H1 (cell line): ENCODE results near the gene DNMT3B. TPM values are rescaled to one million over a fixed set of nuclear protein-coding genes. Genes with fewer than 3 reads are reported as not detected.
A peak's percentile ranks its signal among the peaks of the same experiment; 100 is the strongest.

Source experiments
- CTCF ChIA-PET: fragments of 300-600 bp; sonication (Branson Sonifier 250); formaldehyde crosslinking; loops from one replicate; lab custom pipeline; 2021; ENCODE audit not compliant: partially characterized antibody; lab: Charles Lee
- POLR2A ChIA-PET: fragments of 300-600 bp; sonication (Branson Sonifier 250); formaldehyde crosslinking; loops from one replicate; lab custom pipeline; 2021; ENCODE audit warnings: inconsistent platforms; ENCODE audit not compliant: partially characterized antibody; lab: Charles Lee
- DNase-seq, 2 experiments: peaks; one replicate each; pipeline versions ENCODE4 v3.0.0 to v3.0.0-alpha.2; 2010 to 2022; ENCODE audit warnings: low spot score in 2 of 2, low read depth in 1 of 2, mixed read lengths in 1 of 2
- FAIRE-seq: peaks from 2 replicates; lab custom pipeline; 2011; peaks lifted over from hg19 to GRCh38; lab: Jason Lieb, UNC
- H2AFZ ChIP-seq: 2 replicates; pipeline ENCODE4 v1.8.1; 2012; ENCODE audit warnings: low read length, inconsistent platforms
- H2AK5ac ChIP-seq: 2 replicates; pipeline ENCODE4 v1.6.1; 2013; ENCODE audit warnings: low read depth, low read length
- H2BK120ac ChIP-seq: replicated peaks from 2 replicates; pipeline ENCODE3; 2013; ENCODE audit warnings: low read depth, low read length, inconsistent platforms
- H2BK12ac ChIP-seq: 2 replicates; pipeline ENCODE4 v1.6.1; 2013; ENCODE audit warnings: low read depth, low read length
- H2BK15ac ChIP-seq: 2 replicates; pipeline ENCODE4 v1.6.1; 2013; ENCODE audit warnings: low read length
- H2BK20ac ChIP-seq: 2 replicates; pipeline ENCODE4 v1.6.1; 2013; ENCODE audit warnings: low read length
- H2BK5ac ChIP-seq: 2 replicates; pipeline ENCODE4 v1.6.1; 2013; ENCODE audit warnings: low read depth, low read length
- H3K14ac ChIP-seq: 2 replicates; pipeline ENCODE4 v1.6.1; 2013; ENCODE audit warnings: inconsistent platforms; ENCODE audit not compliant: insufficient read length
- H3K18ac ChIP-seq: 2 replicates; pipeline ENCODE4 v1.6.1; 2013; ENCODE audit warnings: low read length; ENCODE audit errors: extremely low read depth
- H3K23ac ChIP-seq: 2 replicates; pipeline ENCODE4 v1.6.1; 2013; ENCODE audit warnings: inconsistent platforms; ENCODE audit not compliant: insufficient read length
- H3K23me2 ChIP-seq: 2 replicates; pipeline ENCODE4 v1.6.1; 2013; ENCODE audit warnings: low read depth, low read length
- H3K27ac ChIP-seq: 2 replicates; pipeline ENCODE4 v1.6.1; 2011; ENCODE audit warnings: low read depth, low read length, inconsistent platforms
- H3K27me3 ChIP-seq, 4 experiments: replicated peaks in 1 of 4; 1 replicate in 1 of 4; 2 replicates in 3 of 4; pipeline versions ENCODE4 v1.6.1 to v1.8.1; 2011 to 2013; ENCODE audit warnings: low read length in 3 of 4, mild to moderate bottlenecking in 3 of 4, inconsistent platforms in 2 of 4, mixed read lengths in 2 of 4, moderate library complexity in 1 of 4; ENCODE audit not compliant: control insufficient read depth in 3 of 4, insufficient read depth in 3 of 4; ENCODE audit errors: extremely low read depth in 1 of 4
- H3K36me3 ChIP-seq, 4 experiments: 2 replicates each; pipeline versions ENCODE4 v1.6.1 to v1.8.1; 2011 to 2013; ENCODE audit warnings: mild to moderate bottlenecking in 4 of 4, low read length in 3 of 4, moderate library complexity in 2 of 4, control low read depth in 1 of 4, inconsistent platforms in 1 of 4; ENCODE audit not compliant: insufficient read depth in 4 of 4, control insufficient read depth in 2 of 4
- H3K4ac ChIP-seq: replicated peaks from 2 replicates; pipeline ENCODE3; 2013; ENCODE audit warnings: low read length, low read depth, mixed read lengths, inconsistent platforms; ENCODE audit not compliant: insufficient read length
- H3K4me1 ChIP-seq, 4 experiments: replicated peaks in 1 of 4; 1 replicate in 1 of 4; 2 replicates in 3 of 4; pipeline versions ENCODE4 v1.6.1 to v1.8.1; 2011 to 2013; ENCODE audit warnings: low read length in 3 of 4, inconsistent platforms in 2 of 4, mixed read lengths in 1 of 4; ENCODE audit not compliant: insufficient read depth in 4 of 4, control insufficient read depth in 3 of 4
- H3K4me2 ChIP-seq, 2 experiments: 2 replicates each; pipeline versions ENCODE4 v1.6.1 to v1.8.1; 2011 to 2013; ENCODE audit warnings: low read depth in 2 of 2, low read length in 2 of 2, control low read depth in 1 of 2, inconsistent platforms in 1 of 2, mild to moderate bottlenecking in 1 of 2; ENCODE audit not compliant: insufficient read depth in 1 of 2
- H3K4me3 ChIP-seq, 4 experiments: fragments of 200-600, 300-600 bp in 1 of 4; sonication (generic), shearing (Covaris generic), sonication (Bioruptor Twin) in 1 of 4; 2 replicates each; pipeline versions ENCODE4 v1.5.1 to v1.8.1; 2011 to 2016; ENCODE audit warnings: low read length in 4 of 4, low read depth in 3 of 4, control low read depth in 2 of 4, inconsistent platforms in 2 of 4, mild to moderate bottlenecking in 2 of 4, mixed read lengths in 1 of 4, moderate library complexity in 1 of 4; ENCODE audit not compliant: insufficient read depth in 2 of 4; ENCODE audit errors: extremely low read depth in 1 of 4
- H3K56ac ChIP-seq: replicated peaks from 2 replicates; pipeline ENCODE3; 2013; ENCODE audit warnings: low read depth, mild to moderate bottlenecking, mixed read lengths, low read length, inconsistent platforms; ENCODE audit not compliant: insufficient read length
- H3K79me1 ChIP-seq: 2 replicates; pipeline ENCODE4 v1.6.1; 2013; ENCODE audit warnings: low read depth, low read length, control low read depth
- H3K79me2 ChIP-seq, 2 experiments: 2 replicates each; pipeline versions ENCODE4 v1.6.1 to v1.8.1; 2012 to 2013; ENCODE audit warnings: low read length in 2 of 2, mild to moderate bottlenecking in 2 of 2, inconsistent platforms in 1 of 2; ENCODE audit not compliant: insufficient read depth in 2 of 2, control insufficient read depth in 1 of 2
- H3K9ac ChIP-seq, 4 experiments: replicated peaks in 1 of 4; 1 replicate in 1 of 4; 2 replicates in 3 of 4; pipeline versions ENCODE4 v1.6.1 to v1.8.1; 2011 to 2013; ENCODE audit warnings: low read depth in 3 of 4, low read length in 3 of 4, control low read depth in 2 of 4, mild to moderate bottlenecking in 2 of 4, moderate library complexity in 2 of 4, inconsistent platforms in 1 of 4; ENCODE audit errors: extremely low read depth in 1 of 4
- H3K9me3 ChIP-seq, 2 experiments: 2 replicates each; pipeline versions ENCODE4 v1.6.1 to v1.8.1; 2012 to 2013; ENCODE audit warnings: mild to moderate bottlenecking in 2 of 2, moderate library complexity in 2 of 2, control low read depth in 1 of 2, inconsistent platforms in 1 of 2, low read depth in 1 of 2, low read length in 1 of 2, mixed read lengths in 1 of 2; ENCODE audit not compliant: insufficient read depth in 2 of 2
- H4K20me1 ChIP-seq, 2 experiments: replicated peaks in 1 of 2; 2 replicates each; pipeline versions ENCODE3 to v1.8.1; 2011 to 2013; ENCODE audit warnings: inconsistent platforms in 2 of 2, low read length in 2 of 2, mild to moderate bottlenecking in 1 of 2; ENCODE audit not compliant: insufficient read depth in 2 of 2, control insufficient read depth in 1 of 2
- H4K5ac ChIP-seq: 2 replicates; pipeline ENCODE4 v1.6.1; 2013; ENCODE audit warnings: low read length, low read depth, mixed read lengths, inconsistent platforms; ENCODE audit not compliant: insufficient read length
- H4K8ac ChIP-seq: 2 replicates; pipeline ENCODE4 v1.8.0; 2013; ENCODE audit warnings: mild to moderate bottlenecking, moderate library complexity, low read length, inconsistent platforms; ENCODE audit not compliant: insufficient read depth; ENCODE audit errors: extremely low read depth
- H4K91ac ChIP-seq: replicated peaks from 2 replicates; pipeline ENCODE3; 2013; ENCODE audit warnings: low read length, mixed read lengths, inconsistent platforms; ENCODE audit not compliant: insufficient read length
- JUN ChIP-seq: IDR thresholded peaks from 2 replicates; pipeline ENCODE4 v1.6.1; 2011; ENCODE audit warnings: low read depth, mild to moderate bottlenecking, improper control_type of control experiment, low read length
- KDM4A ChIP-seq: IDR thresholded peaks from one replicate; pipeline ENCODE4 v1.7.1; 2012; ENCODE audit warnings: low read depth, mild to moderate bottlenecking, moderate library complexity, low read length, inconsistent platforms; ENCODE audit not compliant: severe bottlenecking
- RAD21 ChIP-seq, 2 experiments: IDR thresholded peaks in 1 of 2; conservative IDR thresholded peaks in 1 of 2; 2 replicates each; pipeline ENCODE4 v1.6.1; 2011; ENCODE audit warnings: low read depth in 2 of 2, low read length in 2 of 2, improper control_type of control experiment in 1 of 2, inconsistent platforms in 1 of 2, mild to moderate bottlenecking in 1 of 2, moderate library complexity in 1 of 2
- WGBS, 2 experiments: shearing (Covaris generic) in 1 of 2; methylation state at CpG; one replicate each; pipeline versions ENCODE4 v1.1.6 to v1.1.7; 2013 to 2015; ENCODE audit warnings: low lambda C conversion rate in 2 of 2, mixed read lengths in 2 of 2, inconsistent platforms in 1 of 2, low coverage in 1 of 2, missing lambda C conversion rate in 1 of 2; ENCODE audit not compliant: insufficient replicate concordance in 2 of 2, insufficient coverage in 1 of 2, insufficient read length in 1 of 2; ENCODE audit errors: extremely low coverage in 1 of 2, missing lambda C conversion rate in 1 of 2; 5-methylcytosine and 5-hydroxymethylcytosine counted together
- polyA plus RNA-seq, 7 experiments: library from polyadenylated mRNA; depleted of rRNA in 3 of 7; stranded (reverse) in 5 of 7; unstranded in 2 of 7; fragments of >200 nt in 5 of 7; fragments of 200-250 nt in 2 of 7; gene quantifications; 1 replicate in 5 of 7; 2 replicates in 1 of 7; 4 replicates in 1 of 7; pipeline versions ENCODE4 v1.2.1 to v1.2.3, GENCODE V29; 2011 to 2013; ENCODE audit warnings: missing spikeins in 2 of 7, mixed read lengths in 2 of 7
- total RNA-seq: library from RNA; stranded (reverse); fragmentation: NEBNext Ultra II Directional; extraction: Animal tissue kit (Norgen Biotek cat#: 25700); gene quantifications from 2 replicates; pipeline ENCODE4 v1.2.1, GENCODE V29; 2021

Gene DNMT3B
- total and polyA plus RNA-seq, 2 of the 8 experiments (the other 6 are each of a cell fraction or from before 2014, with no cell fraction given) = 433 to 1,016 TPM

GRCh38 chr20:32823078-32823477 lies 60.9 kb downstream of the DNMT3B start:
- peaks cover 5% of the 10 kb centered on the region; the same call in 1 of the 2 replicates for H3K23me2 ChIP-seq
- no peak overlapping the region for H3K14ac ChIP-seq
- ChIA-PET POLR2A (interaction anchor here (1.1 to 5.4 kb wide), 5 partner anchors 12 to 60 kb away, joined by 3 to 51 read pairs (median 3); no protein-coding TSS in a partner anchor), CTCF (interaction anchor here (0.8 to 1.6 kb wide), 2 partner anchors 71 to 151 kb away, joined by 3 to 5 read pairs; no protein-coding TSS in a partner anchor)
- H2BK12ac ChIP-seq = no peak overlapping the region
- no peak overlapping the region for H2BK20ac ChIP-seq
- no peak overlapping the region for H2AFZ ChIP-seq
- H3K4me2 ChIP-seq = no peak overlapping the region
- no peaks in the 10 kb centered on the region for H3K9me3 ChIP-seq
- H4K8ac ChIP-seq = no peak overlapping the region
- DNase-seq = no peak
- no peak overlapping the region for H3K23ac ChIP-seq
- no peak overlapping the region for H4K5ac ChIP-seq
- H3K9ac ChIP-seq = peak overlapping the region in 1 of 4 experiments; percentile 12; a peak in 2 of 7 replicates
- no peak overlapping the region for H3K4ac ChIP-seq
- no peak overlapping the region for H2BK5ac ChIP-seq
- H3K27ac ChIP-seq = no peak overlapping the region
- H4K91ac ChIP-seq = no peak overlapping the region
- H3K79me2 ChIP-seq = peaks cover 46 to 66% of the 10 kb centered on the region in 2 experiments
- peaks cover 14% of the 10 kb centered on the region for H3K79me1 ChIP-seq
- no peak for FAIRE-seq
- WGBS, 2 experiments = 87% methylated on average over 3 of the region's 3 CpGs; no CpG with 5 or more reads in 1 of the 2 experiments
- H3K18ac ChIP-seq = no peak overlapping the region
- H3K27me3 ChIP-seq = peaks cover 0 to 2% (median 0%) of the 10 kb centered on the region in 4 experiments; a peak in 1 of 7 replicates
- peaks cover 15 to 29% of the 10 kb centered on the region in 2 experiments for H4K20me1 ChIP-seq
- H3K4me3 ChIP-seq = no peak overlapping the region
- H3K56ac ChIP-seq = no peak overlapping the region
- peaks cover 0 to 12% (median 4%) of the 10 kb centered on the region in 4 experiments for H3K4me1 ChIP-seq
- H2AK5ac ChIP-seq = no peak overlapping the region
- H2BK15ac ChIP-seq = no peak overlapping the region
- peaks cover 2 to 21% (median 10%) of the 10 kb centered on the region in 4 experiments; a peak in 4 of 8 replicates for H3K36me3 ChIP-seq
- no peak overlapping the region for H2BK120ac ChIP-seq
- TF ChIP-seq JUN (no peak), KDM4A (no peak), RAD21 (IDR thresholded peaks at IDR 0.05 in 1 of 2, conservative IDR thresholded peaks at IDR 0.05 in 1 of 2; ENCODE audit: low read depth in 2 of 2, low read length in 2 of 2) (peak; percentile 6 to 34; a peak in 1 of 4 replicates)
